Keratinocyte (primary cell): ENCODE measurements around the gene YDJC. TPM values are rescaled to one million over a fixed set of nuclear protein-coding genes. Genes with fewer than 3 reads are reported as not detected.
A peak's percentile ranks its signal among the peaks of the same experiment; 100 is the strongest.

Experiments
- DNase-seq: peaks from one replicate; pipeline ENCODE4 v3.0.0-alpha.2; 2011; ENCODE audit warnings: low read depth, missing footprints, low spot score
- FAIRE-seq: peaks from 2 replicates; lab custom pipeline; 2011; peaks lifted over from hg19 to GRCh38; lab: Jason Lieb, UNC
- H2AFZ ChIP-seq: 2 replicates; pipeline ENCODE4 v1.6.0; 2012; ENCODE audit warnings: low read length, control low read depth, inconsistent platforms; ENCODE audit not compliant: control insufficient read depth
- H3K27ac ChIP-seq: 2 replicates; pipeline ENCODE4 v1.5.1; 2011; ENCODE audit warnings: low read length; ENCODE audit not compliant: control insufficient read depth, insufficient read depth
- H3K27me3 ChIP-seq: 3 replicates; pipeline ENCODE4 v1.6.0; 2011; ENCODE audit warnings: low read length; ENCODE audit not compliant: control insufficient read depth, insufficient read depth; ENCODE audit errors: extremely low read depth
- H3K36me3 ChIP-seq, 2 experiments: 2 replicates in 1 of 2; 3 replicates in 1 of 2; pipeline ENCODE4 v1.5.1; 2011; ENCODE audit warnings: low read length in 2 of 2, mild to moderate bottlenecking in 1 of 2; ENCODE audit not compliant: control insufficient read depth in 2 of 2, insufficient read depth in 2 of 2; ENCODE audit errors: extremely low read depth in 1 of 2
- H3K4me1 ChIP-seq: 3 replicates; pipeline ENCODE4 v1.5.1; 2011; ENCODE audit warnings: low read length; ENCODE audit not compliant: control insufficient read depth, insufficient read depth; ENCODE audit errors: extremely low read depth
- H3K4me2 ChIP-seq: 3 replicates; pipeline ENCODE4 v1.6.0; 2011; ENCODE audit warnings: low read depth, low read length; ENCODE audit not compliant: control insufficient read depth, insufficient read depth; ENCODE audit errors: extremely low read depth
- H3K4me3 ChIP-seq, 3 experiments: fragments of 200-600 bp in 1 of 3; sonication (generic) in 1 of 3; 2 replicates in 2 of 3; 3 replicates in 1 of 3; pipeline ENCODE4 v1.5.1; 2011 to 2016; ENCODE audit warnings: low read length in 3 of 3, mild to moderate bottlenecking in 3 of 3, control low read depth in 2 of 3, inconsistent platforms in 1 of 3, low read depth in 1 of 3, mixed read lengths in 1 of 3, mixed run types in 1 of 3, moderate library complexity in 1 of 3; ENCODE audit not compliant: control insufficient read depth in 2 of 3, insufficient read depth in 2 of 3; ENCODE audit errors: extremely low read depth in 1 of 3
- H3K79me2 ChIP-seq: 2 replicates; pipeline ENCODE4 v1.6.0; 2012; ENCODE audit warnings: low read length; ENCODE audit not compliant: control insufficient read depth, insufficient read depth
- H3K9ac ChIP-seq: 3 replicates; pipeline ENCODE4 v1.6.0; 2011; ENCODE audit warnings: low read length; ENCODE audit not compliant: control insufficient read depth, insufficient read depth; ENCODE audit errors: extremely low read depth
- H3K9me1 ChIP-seq: 3 replicates; pipeline ENCODE4 v1.6.0; 2011; ENCODE audit warnings: low read length; ENCODE audit not compliant: control insufficient read depth, insufficient read depth; ENCODE audit errors: extremely low read depth
- H3K9me3 ChIP-seq: 2 replicates; pipeline ENCODE4 v1.5.1; 2012; ENCODE audit warnings: low read depth, low read length; ENCODE audit not compliant: control insufficient read depth
- H4K20me1 ChIP-seq: 3 replicates; pipeline ENCODE4 v1.6.0; 2011; ENCODE audit warnings: low read length; ENCODE audit not compliant: control insufficient read depth, insufficient read depth; ENCODE audit errors: extremely low read depth
- EZH2 ChIP-seq: IDR thresholded peaks from one replicate; pipeline ENCODE4 v1.6.1; 2012; ENCODE audit warnings: inconsistent platforms, mild to moderate bottlenecking, low read length, moderate library complexity
- dilution Hi-C: fragments of 300-500 bp; cut with MboI; formaldehyde crosslinking; loops from one replicate; pipeline ENCODE4 v1.7.0; 2020; ENCODE audit warnings: low sequenced_read_pairs; ENCODE audit not compliant: extremely low pct_ligation_motif_present
- polyA plus RNA-seq, 5 experiments: library from polyadenylated mRNA; depleted of rRNA in 3 of 5; stranded (reverse) in 3 of 5; stranded (forward) in 1 of 5; unstranded in 1 of 5; fragments of >200 nt; gene quantifications; 1 replicate in 1 of 5; 2 replicates in 3 of 5; 3 replicates in 1 of 5; pipeline versions ENCODE4 v1.2.1 to v1.2.3, GENCODE V29; 2011 to 2012; ENCODE audit warnings: missing spikeins in 2 of 5, low read depth in 1 of 5, low replicate concordance in 1 of 5
- TF ChIP-seq, protein P1 (sequence below), 3 experiments: IDR thresholded peaks in 1 of 3; conservative IDR thresholded peaks in 1 of 3; optimal IDR thresholded peaks in 1 of 3; 2 replicates in 2 of 3; 3 replicates in 1 of 3; pipeline versions ENCODE3 to v1.5.1; 2011; ENCODE audit warnings: low read length in 3 of 3, mild to moderate bottlenecking in 3 of 3, moderate library complexity in 2 of 3, control low read depth in 1 of 3, inconsistent platforms in 1 of 3; ENCODE audit not compliant: insufficient read depth in 2 of 3; ENCODE audit errors: extremely low read depth in 1 of 3

YDJC gene
- polyA plus RNA-seq, 1 donor (not counting 4 experiments of a cell fraction or from before 2014, with no cell fraction given) = 18.2 TPM

DNA sequence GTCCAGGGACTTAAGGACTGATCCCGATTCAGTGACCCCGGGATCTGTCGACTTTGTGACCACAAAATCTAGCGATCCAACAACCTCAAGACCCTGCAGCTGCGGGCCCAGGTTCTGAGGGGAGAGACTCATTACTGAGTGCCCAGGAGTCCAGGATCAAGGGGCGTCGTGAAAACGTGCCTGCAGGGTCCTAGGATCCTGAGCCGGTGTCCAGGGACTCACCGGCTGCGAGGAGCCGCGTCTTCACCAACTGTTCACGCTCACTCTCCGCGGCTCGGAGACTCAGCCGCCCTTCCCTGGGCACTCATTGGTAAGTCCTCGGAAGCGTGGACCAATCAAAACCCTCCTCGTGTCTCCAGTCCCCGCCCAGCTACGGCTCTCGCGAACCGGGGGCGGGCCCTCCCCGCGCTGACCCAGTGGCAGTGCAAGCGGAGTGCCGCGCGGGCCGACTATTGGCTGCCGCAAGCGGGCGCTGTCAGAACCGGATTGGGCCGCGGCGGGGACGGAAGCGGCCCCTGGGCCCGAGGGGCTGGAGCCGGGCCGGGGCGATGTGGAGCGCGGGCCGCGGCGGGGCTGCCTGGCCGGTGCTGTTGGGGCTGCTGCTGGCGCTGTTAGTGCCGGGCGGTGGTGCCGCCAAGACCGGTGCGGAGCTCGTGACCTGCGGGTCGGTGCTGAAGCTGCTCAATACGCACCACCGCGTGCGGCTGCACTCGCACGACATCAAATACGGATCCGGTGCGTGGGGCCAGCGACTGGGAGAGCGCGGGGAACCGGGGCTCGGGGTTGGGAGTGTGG, 12.2 kb upstream of the YDJC start, which contains the start of gene SDF2L1:
Gene SDF2L1, plus strand, starts transcription at position 514 of the 795 bp plus-strand sequence. Its CDS starts 35 bp downstream, at position 549.
- Histone ChIP-seq H4K20me1 (peaks cover 11% of the 10 kb centered on the region), H3K27ac (peak within 1 kb of the TSS; percentile 88), H3K27me3 (no peaks in the 10 kb centered on the region), H2AFZ (peak within 1 kb of the TSS; percentile 95), H3K36me3 (peaks cover 5 to 12% of the 10 kb centered on the region in 2 experiments), H3K9ac (peak within 1 kb of the TSS; percentile 91), H3K9me1 (no peaks in the 10 kb centered on the region), H3K4me1 (peaks cover 17% of the 10 kb centered on the region), H3K79me2 (peaks cover 21% of the 10 kb centered on the region), H3K9me3 (no peaks in the 10 kb centered on the region), H3K4me2 (peak within 1 kb of the TSS; percentile 99), H3K4me3 (peak within 1 kb of the TSS; percentile 73 to 89 (median 88))
- FAIRE-seq (peak; percentile 87), DNase-seq (peak; percentile 90)
- dilution Hi-C loops = no loop called here
- no peak for TF ChIP-seq EZH2
- TF ChIP-seq, protein P1, sequence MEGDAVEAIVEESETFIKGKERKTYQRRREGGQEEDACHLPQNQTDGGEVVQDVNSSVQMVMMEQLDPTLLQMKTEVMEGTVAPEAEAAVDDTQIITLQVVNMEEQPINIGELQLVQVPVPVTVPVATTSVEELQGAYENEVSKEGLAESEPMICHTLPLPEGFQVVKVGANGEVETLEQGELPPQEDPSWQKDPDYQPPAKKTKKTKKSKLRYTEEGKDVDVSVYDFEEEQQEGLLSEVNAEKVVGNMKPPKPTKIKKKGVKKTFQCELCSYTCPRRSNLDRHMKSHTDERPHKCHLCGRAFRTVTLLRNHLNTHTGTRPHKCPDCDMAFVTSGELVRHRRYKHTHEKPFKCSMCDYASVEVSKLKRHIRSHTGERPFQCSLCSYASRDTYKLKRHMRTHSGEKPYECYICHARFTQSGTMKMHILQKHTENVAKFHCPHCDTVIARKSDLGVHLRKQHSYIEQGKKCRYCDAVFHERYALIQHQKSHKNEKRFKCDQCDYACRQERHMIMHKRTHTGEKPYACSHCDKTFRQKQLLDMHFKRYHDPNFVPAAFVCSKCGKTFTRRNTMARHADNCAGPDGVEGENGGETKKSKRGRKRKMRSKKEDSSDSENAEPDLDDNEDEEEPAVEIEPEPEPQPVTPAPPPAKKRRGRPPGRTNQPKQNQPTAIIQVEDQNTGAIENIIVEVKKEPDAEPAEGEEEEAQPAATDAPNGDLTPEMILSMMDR (optimal IDR thresholded peaks at IDR 0.05 in 1 of 3, IDR thresholded peaks at IDR 0.05 in 1 of 3, conservative IDR thresholded peaks at IDR 0.05 in 1 of 3; ENCODE audit: extremely low read depth in 1 of 3, insufficient read depth in 2 of 3, low read length in 3 of 3) = no peak

DNA sequence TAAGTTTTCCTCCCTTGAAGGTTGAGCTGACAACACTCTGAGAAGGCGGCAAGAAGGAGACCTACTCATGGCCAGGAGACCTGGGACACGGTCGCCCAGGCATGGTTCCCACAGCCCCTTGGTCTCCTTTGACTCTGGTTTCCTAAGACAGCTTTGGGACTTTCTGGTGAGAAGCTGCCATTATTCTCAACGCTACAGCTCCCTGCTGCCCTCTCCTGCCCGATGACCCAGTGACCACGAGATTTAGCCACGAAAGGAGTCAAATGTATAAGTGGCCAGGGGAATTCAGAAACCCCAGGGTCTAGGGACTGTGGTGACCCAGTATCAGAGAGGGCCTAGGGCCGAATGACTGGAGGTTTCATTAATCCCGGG, 11.6 kb upstream of the YDJC start:
- Histone ChIP-seq H3K9me3 (no peaks in the 10 kb centered on the region), H4K20me1 (peaks cover 9% of the 10 kb centered on the region), H3K36me3 (peaks cover 3 to 9% of the 10 kb centered on the region in 2 experiments), H3K4me3 (peak overlapping the region; percentile 44 to 89 (median 88)), H3K27ac (peak overlapping the region; percentile 88), H3K79me2 (peaks cover 21% of the 10 kb centered on the region), H2AFZ (peak overlapping the region; percentile 95), H3K27me3 (no peaks in the 10 kb centered on the region), H3K9ac (peak overlapping the region; percentile 91), H3K4me2 (peak overlapping the region; percentile 99), H3K4me1 (peaks cover 17% of the 10 kb centered on the region), H3K9me1 (no peaks in the 10 kb centered on the region)
- FAIRE-seq (no peak), DNase-seq (no peak)
- TF ChIP-seq, protein P1 (optimal IDR thresholded peaks at IDR 0.05 in 1 of 3, IDR thresholded peaks at IDR 0.05 in 1 of 3, conservative IDR thresholded peaks at IDR 0.05 in 1 of 3; ENCODE audit: extremely low read depth in 1 of 3, insufficient read depth in 2 of 3, low read length in 3 of 3) = peak; percentile 16 to 61 (median 37)
- TF ChIP-seq EZH2 = no peak
- dilution Hi-C loops = no loop called here
